ENCODE results near the gene FLVCR1.

The FLVCR1 gene

GRCh38 chr1:212945056-212945455, 87.0 kb downstream of the FLVCR1 start:
- TF ChIP-seq REST (IDR thresholded peaks at IDR 0.05; ENCODE audit: insufficient read depth in 1 of 2, low read depth in 2 of 2, low read length in 2 of 2) (no peak), POLR2AphosphoS5 (IDR thresholded peaks at IDR 0.05; ENCODE audit: low read depth, low read length) (no peak), SIN3A (IDR thresholded peaks at IDR 0.05; ENCODE audit: borderline replicate concordance, insufficient read depth, low read length) (no peak), TAF1 (IDR thresholded peaks at IDR 0.05; ENCODE audit: borderline replicate concordance, insufficient read depth, low read length) (no peak), FOXP2 (optimal IDR thresholded peaks at IDR 0.05; ENCODE audit: borderline replicate concordance, extremely low read depth, extremely low read length, insufficient read depth) (no peak)

- TF ChIP-seq FOXP2 (optimal IDR thresholded peaks at IDR 0.05; ENCODE audit: borderline replicate concordance, extremely low read depth, extremely low read length, insufficient read depth) = no peak
- no peak for TF ChIP-seq REST (IDR thresholded peaks at IDR 0.05; ENCODE audit: insufficient read depth in 1 of 2, low read depth in 2 of 2, low read length in 2 of 2)
- no peak for TF ChIP-seq SIN3A (IDR thresholded peaks at IDR 0.05; ENCODE audit: borderline replicate concordance, insufficient read depth, low read length)
- no peak for TF ChIP-seq POLR2AphosphoS5 (IDR thresholded peaks at IDR 0.05; ENCODE audit: low read depth, low read length)
- no peak for TF ChIP-seq TAF1 (IDR thresholded peaks at IDR 0.05; ENCODE audit: borderline replicate concordance, insufficient read depth, low read length)
Measured at GRCh38 chr1:212945463-212946160, 87.5 kb downstream of the FLVCR1 start.

GRCh38 chr1:212946872-212947271, 88.8 kb downstream of the FLVCR1 start:
- TF ChIP-seq FOXP2 (optimal IDR thresholded peaks at IDR 0.05; ENCODE audit: borderline replicate concordance, extremely low read depth, extremely low read length, insufficient read depth) (no peak), REST (IDR thresholded peaks at IDR 0.05; ENCODE audit: insufficient read depth in 1 of 2, low read depth in 2 of 2, low read length in 2 of 2) (no peak)
